ENCODE measurements around the gene PARD3B.

The PARD3B gene

GRCh38 chr2:204645018-204645773 lies 99.9 kb downstream of the PARD3B start:
- FAIRE-seq: no peak
- DNase-seq (ENCODE audit: insufficient read length, low spot score): no peak

- no peak for FAIRE-seq
- DNase-seq (ENCODE audit: insufficient read length, low spot score): no peak
Observed at GRCh38 chr2:204647626-204648025, 102.4 kb downstream of the PARD3B start.

GRCh38 chr2:204650611-204651010 lies 105.3 kb downstream of the PARD3B start:
- DNase-seq (ENCODE audit: insufficient read length, low spot score) (no peak), FAIRE-seq (no peak)

- DNase-seq (ENCODE audit: insufficient read length, low spot score) (no peak), FAIRE-seq (no peak)
Observed at GRCh38 chr2:204652063-204652462, 106.8 kb downstream of the PARD3B start.

GRCh38 chr2:204654669-204655068 lies 109.4 kb downstream of the PARD3B start:
- FAIRE-seq (no peak), DNase-seq (ENCODE audit: insufficient read length, low spot score) (no peak)

GRCh38 chr2:204655101-204655500 lies 109.8 kb downstream of the PARD3B start:
- FAIRE-seq (no peak), DNase-seq (ENCODE audit: insufficient read length, low spot score) (no peak)

GRCh38 chr2:204655626-204656025 lies 110.4 kb downstream of the PARD3B start:
- no peak for DNase-seq (ENCODE audit: insufficient read length, low spot score)

GRCh38 chr2:204657024-204657423 lies 111.7 kb downstream of the PARD3B start:
- FAIRE-seq (no peak), DNase-seq (ENCODE audit: insufficient read length, low spot score) (no peak)

More at GRCh38 chr2:204655626-204656025, 110.4 kb downstream of the PARD3B start:
- FAIRE-seq: no peak

- FAIRE-seq (no peak), DNase-seq (ENCODE audit: insufficient read length, low spot score) (no peak)
Observed at GRCh38 chr2:204662956-204663355, 117.7 kb downstream of the PARD3B start.

- DNase-seq (ENCODE audit: insufficient read length, low spot score): no peak
- no peak for FAIRE-seq
Observed at GRCh38 chr2:204663816-204664425, 118.6 kb downstream of the PARD3B start.

GRCh38 chr2:204664708-204665121 lies 119.4 kb downstream of the PARD3B start:
- FAIRE-seq (no peak), DNase-seq (ENCODE audit: insufficient read length, low spot score) (no peak)

GRCh38 chr2:204665207-204665606 lies 119.9 kb downstream of the PARD3B start:
- DNase-seq (ENCODE audit: insufficient read length, low spot score): no peak
- no peak for FAIRE-seq

GRCh38 chr2:204665771-204666170 lies 120.5 kb downstream of the PARD3B start:
- DNase-seq (ENCODE audit: insufficient read length, low spot score) (no peak), FAIRE-seq (no peak)

- DNase-seq (ENCODE audit: insufficient read length, low spot score) (no peak), FAIRE-seq (no peak)
Observed at GRCh38 chr2:204667990-204668389, 122.7 kb downstream of the PARD3B start.

- DNase-seq (ENCODE audit: insufficient read length, low spot score): no peak
- no peak for FAIRE-seq
Observed at GRCh38 chr2:204669382-204669781, 124.1 kb downstream of the PARD3B start.

GRCh38 chr2:204670124-204670523 lies 124.8 kb downstream of the PARD3B start:
- FAIRE-seq (no peak), DNase-seq (ENCODE audit: insufficient read length, low spot score) (no peak)

GRCh38 chr2:204670756-204671155 lies 125.5 kb downstream of the PARD3B start:
- FAIRE-seq (no peak), DNase-seq (ENCODE audit: insufficient read length, low spot score) (no peak)

GRCh38 chr2:204672772-204673171 lies 127.5 kb downstream of the PARD3B start:
- no peak for DNase-seq (ENCODE audit: insufficient read length, low spot score)
- FAIRE-seq: no peak

GRCh38 chr2:204673877-204674276 lies 128.6 kb downstream of the PARD3B start:
- no peak for FAIRE-seq
- DNase-seq (ENCODE audit: insufficient read length, low spot score): no peak

GRCh38 chr2:204678031-204678430 lies 132.8 kb downstream of the PARD3B start:
- FAIRE-seq (no peak), DNase-seq (ENCODE audit: insufficient read length, low spot score) (no peak)

- FAIRE-seq: no peak
- no peak for DNase-seq (ENCODE audit: insufficient read length, low spot score)
Observed at GRCh38 chr2:204680576-204680975, 135.3 kb downstream of the PARD3B start.

GRCh38 chr2:204681412-204681811 lies 136.1 kb downstream of the PARD3B start:
- FAIRE-seq (no peak), DNase-seq (ENCODE audit: insufficient read length, low spot score) (no peak)
